ENCODE measurements around the gene TDP2.

DNA sequence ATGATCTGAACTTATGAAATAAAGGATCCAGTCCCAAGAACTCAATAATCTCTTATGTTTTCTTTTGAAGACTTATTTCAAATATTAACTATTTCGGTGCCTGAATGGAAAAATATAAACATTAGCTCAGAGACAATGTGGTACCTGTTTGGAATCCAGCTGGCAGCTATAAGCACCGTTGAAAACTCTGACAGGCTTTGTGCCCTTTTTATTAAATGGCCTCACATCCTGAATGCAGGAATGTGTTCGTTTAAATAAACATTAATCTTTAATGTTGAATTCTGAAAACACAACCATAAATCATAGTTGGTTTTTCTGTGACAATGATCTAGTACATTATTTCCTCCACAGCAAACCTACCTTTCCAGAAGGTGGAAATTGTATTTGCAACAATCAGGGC, 16.3 kb downstream of the TDP2 start:
- TF ChIP-seq EZH2phosphoT487 (IDR thresholded peaks at IDR 0.05; ENCODE audit: borderline replicate concordance, low read depth, low read length), result no peak
- TF ChIP-seq, protein P1, sequence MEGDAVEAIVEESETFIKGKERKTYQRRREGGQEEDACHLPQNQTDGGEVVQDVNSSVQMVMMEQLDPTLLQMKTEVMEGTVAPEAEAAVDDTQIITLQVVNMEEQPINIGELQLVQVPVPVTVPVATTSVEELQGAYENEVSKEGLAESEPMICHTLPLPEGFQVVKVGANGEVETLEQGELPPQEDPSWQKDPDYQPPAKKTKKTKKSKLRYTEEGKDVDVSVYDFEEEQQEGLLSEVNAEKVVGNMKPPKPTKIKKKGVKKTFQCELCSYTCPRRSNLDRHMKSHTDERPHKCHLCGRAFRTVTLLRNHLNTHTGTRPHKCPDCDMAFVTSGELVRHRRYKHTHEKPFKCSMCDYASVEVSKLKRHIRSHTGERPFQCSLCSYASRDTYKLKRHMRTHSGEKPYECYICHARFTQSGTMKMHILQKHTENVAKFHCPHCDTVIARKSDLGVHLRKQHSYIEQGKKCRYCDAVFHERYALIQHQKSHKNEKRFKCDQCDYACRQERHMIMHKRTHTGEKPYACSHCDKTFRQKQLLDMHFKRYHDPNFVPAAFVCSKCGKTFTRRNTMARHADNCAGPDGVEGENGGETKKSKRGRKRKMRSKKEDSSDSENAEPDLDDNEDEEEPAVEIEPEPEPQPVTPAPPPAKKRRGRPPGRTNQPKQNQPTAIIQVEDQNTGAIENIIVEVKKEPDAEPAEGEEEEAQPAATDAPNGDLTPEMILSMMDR (conservative IDR thresholded peaks at IDR 0.05; ENCODE audit: low read length), result no peak

Data from OCI-LY7 (cell line).